HEK293 (cell line): Measurements from ENCODE around the gene PCAT6.

ENCODE experiments used
- CTCF ChIP-seq: fragments of 450-650 bp; formaldehyde crosslinking; IDR thresholded peaks from 2 replicates; pipeline ENCODE4 v1.5.1; 2016; ENCODE audit warnings: missing biosample characterization, missing genetic modification characterization
- PRDM10 ChIP-seq: fragments of 450-650 bp; formaldehyde crosslinking; IDR thresholded peaks from 2 replicates; pipeline ENCODE4 v1.5.1; 2016; ENCODE audit warnings: missing biosample characterization, missing genetic modification characterization
- REPIN1 ChIP-seq: fragments of 450-650 bp; formaldehyde crosslinking; IDR thresholded peaks from 2 replicates; pipeline ENCODE4 v1.5.1; 2017; ENCODE audit warnings: missing biosample characterization, missing genetic modification characterization, low read depth
- SETDB1 ChIP-seq: IDR thresholded peaks from one replicate; pipeline ENCODE4 v1.6.1; 2017; ENCODE audit warnings: mild to moderate bottlenecking, low read length, moderate library complexity, mixed read lengths; ENCODE audit not compliant: insufficient read length
- ZBTB1 ChIP-seq: fragments of 450-650 bp; formaldehyde crosslinking; IDR thresholded peaks from 2 replicates; pipeline ENCODE4 v1.5.1; 2016; ENCODE audit warnings: missing biosample characterization, missing genetic modification characterization
- ZBTB7A ChIP-seq: fragments of 450-650 bp; formaldehyde crosslinking; IDR thresholded peaks from 2 replicates; pipeline ENCODE4 v1.5.1; 2016; ENCODE audit warnings: low read depth, missing biosample characterization, missing genetic modification characterization
- ZNF140 ChIP-seq: fragments of 450-650 bp; formaldehyde crosslinking; IDR thresholded peaks from 2 replicates; pipeline ENCODE4 v1.5.1; 2016; ENCODE audit warnings: missing biosample characterization, missing genetic modification characterization
- ZNF214 ChIP-seq: fragments of 450-650 bp; formaldehyde crosslinking; IDR thresholded peaks from 2 replicates; pipeline ENCODE4 v1.5.1; 2017; ENCODE audit warnings: missing biosample characterization, mild to moderate bottlenecking, missing genetic modification characterization, borderline replicate concordance
- ZNF274 ChIP-seq, 2 experiments: fragments of 200-500 bp in 1 of 2; fragments of 450-650 bp in 1 of 2; sonication (Bioruptor generic) in 1 of 2; formaldehyde crosslinking in 1 of 2; IDR thresholded peaks; 2 replicates each; pipeline versions ENCODE4 v1.5.1 to v1.6.1; 2014 to 2016; ENCODE audit warnings: borderline replicate concordance in 1 of 2, inconsistent platforms in 1 of 2, low read length in 1 of 2, missing biosample characterization in 1 of 2, missing genetic modification characterization in 1 of 2
- ZNF280D ChIP-seq: fragments of 450-650 bp; formaldehyde crosslinking; IDR thresholded peaks from 2 replicates; pipeline ENCODE4 v1.5.1; 2016; ENCODE audit warnings: missing biosample characterization, missing genetic modification characterization
- ZNF398 ChIP-seq: fragments of 450-650 bp; formaldehyde crosslinking; IDR thresholded peaks from 2 replicates; pipeline ENCODE4 v1.5.1; 2017; ENCODE audit warnings: missing biosample characterization, missing genetic modification characterization
- ZNF433 ChIP-seq: fragments of 450-650 bp; formaldehyde crosslinking; IDR thresholded peaks from 2 replicates; pipeline ENCODE4 v1.5.1; 2016; ENCODE audit warnings: missing biosample characterization, missing genetic modification characterization, low read depth
- ZNF530 ChIP-seq: fragments of 450-650 bp; formaldehyde crosslinking; IDR thresholded peaks from 2 replicates; pipeline ENCODE4 v1.5.1; 2016; ENCODE audit warnings: low read depth, missing biosample characterization, missing genetic modification characterization
- ZNF629 ChIP-seq: fragments of 450-650 bp; formaldehyde crosslinking; IDR thresholded peaks from 2 replicates; pipeline ENCODE4 v1.5.1; 2017; ENCODE audit warnings: missing biosample characterization, missing genetic modification characterization

- no peak for TF ChIP-seq ZNF280D (tag by site-specific recombination)
- TF ChIP-seq CTCF (tag by site-specific recombination) = no peak
- no peak for TF ChIP-seq ZNF214
- TF ChIP-seq ZNF398 = no peak
- TF ChIP-seq ZNF629 (tag by site-specific recombination) = no peak
- TF ChIP-seq ZBTB7A (tag by site-specific recombination) = no peak
- no peak for TF ChIP-seq REPIN1 (tag by site-specific recombination)
- TF ChIP-seq SETDB1 = no peak
- TF ChIP-seq ZNF530 (tag by site-specific recombination) = no peak
- no peak for TF ChIP-seq ZNF140 (tag by site-specific recombination)
- no peak for TF ChIP-seq ZBTB1
- no peak for TF ChIP-seq ZNF433 (tag by site-specific recombination)
- TF ChIP-seq ZNF274 (IDR thresholded peaks at IDR 0.05; ENCODE audit: low read length) = no peak
- no peak for TF ChIP-seq ZNF274 (tag by site-specific recombination; IDR thresholded peaks at IDR 0.05; ENCODE audit: borderline replicate concordance)
- no peak for TF ChIP-seq PRDM10 (tag by site-specific recombination)
These were observed 1.1 kb upstream of the PCAT6 start for GRCh38 chr1:202809597-202810159.
